GM19438 (cell line): ENCODE results near the gene PTBP3.
"Not testable (repeated sequence)": the region's sequence is repeated elsewhere in the genome, so short reads cannot be mapped to it uniquely, and the experiment has no call there.

Experiments used
- ATAC-seq: cut with Tn5 transposase; IDR thresholded peaks from one replicate; pipeline ENCODE4 v1.9.1; 2021; ENCODE audit warnings: low read depth; ENCODE audit not compliant: unreplicated experiment

The PTBP3 gene

GRCh38 chr9:112332977-112333638 lies at the start of gene PTBP3:
PTBP3 (minus strand) TSS chr9:112333619; CDS start chr9:112297865, 35,754 bp downstream.
- peak; percentile 52 for ATAC-seq

GRCh38 chr9:112382501-112383364 lies 49.3 kb upstream of the PTBP3 start:
- no peak for ATAC-seq

- no peak for ATAC-seq
These were observed 48.6 kb upstream of the PTBP3 start for GRCh38 chr9:112382066-112382465.

GRCh38 chr9:112380825-112381221 lies 47.4 kb upstream of the PTBP3 start:
- ATAC-seq, result no peak

GRCh38 chr9:112380102-112380824 lies 46.8 kb upstream of the PTBP3 start, which contains the start of gene HSDL2:
HSDL2 (plus strand) TSS chr9:112380108; CDS start chr9:112380164, 56 bp downstream.
- ATAC-seq, result peak; percentile 32

GRCh38 chr9:112379177-112380101 lies 46.0 kb upstream of the PTBP3 start:
- peak; percentile 81 for ATAC-seq

GRCh38 chr9:112378328-112379176 lies 45.1 kb upstream of the PTBP3 start:
- ATAC-seq, result peak; percentile 6

GRCh38 chr9:112377684-112378327 lies 44.4 kb upstream of the PTBP3 start:
- ATAC-seq, result no peak

- ATAC-seq, result no peak
These were observed 43.7 kb upstream of the PTBP3 start for GRCh38 chr9:112377087-112377486.

GRCh38 chr9:112375361-112375760 lies 41.9 kb upstream of the PTBP3 start:
- ATAC-seq, result no peak

GRCh38 chr9:112374232-112374631 lies 40.8 kb upstream of the PTBP3 start:
- ATAC-seq, result not testable (repeated sequence)

GRCh38 chr9:112373666-112374065 lies 40.2 kb upstream of the PTBP3 start:
- ATAC-seq, result not testable (repeated sequence)

GRCh38 chr9:112371060-112371459 lies 37.6 kb upstream of the PTBP3 start:
- ATAC-seq, result no peak

- ATAC-seq, result no peak
These were observed 36.4 kb upstream of the PTBP3 start for GRCh38 chr9:112369817-112370216.

GRCh38 chr9:112367465-112367864 lies 34.0 kb upstream of the PTBP3 start:
- ATAC-seq, result no peak

GRCh38 chr9:112366591-112366990 lies 33.2 kb upstream of the PTBP3 start:
- no peak for ATAC-seq

GRCh38 chr9:112365257-112365656 lies 31.8 kb upstream of the PTBP3 start:
- not testable (repeated sequence) for ATAC-seq

GRCh38 chr9:112364761-112365160 lies 31.3 kb upstream of the PTBP3 start:
- no peak for ATAC-seq

- no peak for ATAC-seq
These were observed 28.2 kb upstream of the PTBP3 start for GRCh38 chr9:112361601-112362000.
